PC-3 (cell line): ENCODE results near the gene NEK11. TPM values are rescaled to one million over a fixed set of nuclear protein-coding genes. Genes with fewer than 3 reads are reported as not detected.

Experiments
- ATAC-seq: fragments of 200-7000 bp; cut with Tn5 transposase; 2 replicates; pipeline ENCODE4 v1.9.1; 2020; ENCODE audit warnings: mild to moderate bottlenecking, moderate library complexity
- BruUV-seq: library from RNA; stranded (reverse); fragments of 400-500 nt; replicated peaks from 2 replicates; lab custom pipeline; 2021; lab: Mats Ljungman, UMichigan
- CTCF ChIA-PET: fragments of 300-600 bp; sonication (Branson Sonifier 250); formaldehyde crosslinking; loops from one replicate; lab custom pipeline; 2022; ENCODE audit warnings: antibody characterized with exemption; lab: Charles Lee
- POLR2A ChIA-PET: fragments of 300-600 bp; sonication (Branson Sonifier 250); formaldehyde crosslinking; loops from one replicate; lab custom pipeline; 2022; ENCODE audit warnings: antibody characterized with exemption; ENCODE audit not compliant: unreplicated experiment; lab: Charles Lee
- DNase-seq: peaks from one replicate; pipeline ENCODE4 v3.0.0-alpha.2; 2015
- H2AFZ ChIP-seq: fragments of 300-600 bp; sonication (generic); 2 replicates; pipeline ENCODE4 v1.6.0; 2016; ENCODE audit warnings: antibody characterized with exemption, low read length
- H3F3A ChIP-seq: fragments of 300-600 bp; sonication (generic); one replicate; pipeline ENCODE4 v1.6.0; 2017; ENCODE audit warnings: antibody characterized with exemption, low read length, control low read depth, mild to moderate bottlenecking; ENCODE audit not compliant: unreplicated experiment
- H3K27ac ChIP-seq: fragments of 300-600 bp; sonication (generic); 2 replicates; pipeline ENCODE4 v1.5.1; 2016; ENCODE audit warnings: mild to moderate bottlenecking, low read length
- H3K27me3 ChIP-seq: fragments of 300-600 bp; sonication (generic); 2 replicates; pipeline ENCODE4 v1.6.1; 2016; ENCODE audit warnings: low read length, mixed read lengths
- H3K36me3 ChIP-seq: fragments of 300-600 bp; sonication (generic); 2 replicates; pipeline ENCODE4 v1.6.1; 2016; ENCODE audit warnings: low read depth, mixed run types, low read length, mixed read lengths
- H3K4me1 ChIP-seq: fragments of 300-600 bp; sonication (generic); 2 replicates; pipeline ENCODE4 v1.5.1; 2016; ENCODE audit warnings: low read length; ENCODE audit not compliant: insufficient read depth
- H3K4me2 ChIP-seq: fragments of 300-600 bp; sonication (generic); 2 replicates; pipeline ENCODE4 v1.6.0; 2016; ENCODE audit warnings: low read length
- H3K4me3 ChIP-seq: fragments of 300-600 bp; sonication (generic); 2 replicates; pipeline ENCODE4 v1.5.1; 2016; ENCODE audit warnings: mild to moderate bottlenecking, low read length, mixed read lengths
- H3K79me2 ChIP-seq: fragments of 300-600 bp; sonication (generic); 2 replicates; pipeline ENCODE4 v1.6.1; 2017; ENCODE audit warnings: low read length, mixed read lengths
- H3K9ac ChIP-seq: fragments of 300-600 bp; sonication (generic); 2 replicates; pipeline ENCODE4 v1.6.0; 2016; ENCODE audit warnings: mild to moderate bottlenecking, low read length
- H3K9me2 ChIP-seq: fragments of 300-600 bp; sonication (generic); replicated peaks from 2 replicates; pipeline ENCODE4 v1.6.1; 2016; ENCODE audit warnings: mixed run types, low read length, mixed read lengths
- H3K9me3 ChIP-seq: fragments of 300-600 bp; sonication (generic); 2 replicates; pipeline ENCODE4 v1.6.1; 2016; ENCODE audit warnings: low read length, mixed read lengths
- H4K20me1 ChIP-seq: fragments of 300-600 bp; sonication (generic); 2 replicates; pipeline ENCODE4 v1.6.1; 2016; ENCODE audit warnings: low read length, mixed read lengths
- EZH2 ChIP-seq: fragments of 300-600 bp; sonication (generic); IDR thresholded peaks from one replicate; pipeline ENCODE4 v1.6.1; 2017; ENCODE audit warnings: antibody characterized with exemption, mild to moderate bottlenecking, low read length; ENCODE audit not compliant: unreplicated experiment
- EZH2phosphoT487 ChIP-seq: fragments of 300-600 bp; sonication (generic); IDR thresholded peaks from 2 replicates; pipeline ENCODE4 v1.6.1; 2018; ENCODE audit warnings: mild to moderate bottlenecking, antibody characterized with exemption, low read length, borderline replicate concordance
- intact Hi-C: fragments of 100-400 bp; cut with micrococcal nuclease; formaldehyde crosslinking; loops from 2 replicates; pipeline ENCODE4 v1.9.0; 2023
- total RNA-seq: library from RNA; depleted of rRNA; stranded (reverse); fragments of >200 nt; gene quantifications from 2 replicates; pipeline ENCODE4 v1.2.3, GENCODE V29; 2014
- TF ChIP-seq, protein P1 (sequence below): fragments of 300-600 bp; sonication (generic); conservative IDR thresholded peaks from 2 replicates; pipeline ENCODE4 v1.5.1; 2017; ENCODE audit warnings: antibody characterized with exemption, low read depth, mild to moderate bottlenecking, low read length

The NEK11 gene
- total RNA-seq, 1 experiment from 2014 or later, result 3.1 TPM

DNA sequence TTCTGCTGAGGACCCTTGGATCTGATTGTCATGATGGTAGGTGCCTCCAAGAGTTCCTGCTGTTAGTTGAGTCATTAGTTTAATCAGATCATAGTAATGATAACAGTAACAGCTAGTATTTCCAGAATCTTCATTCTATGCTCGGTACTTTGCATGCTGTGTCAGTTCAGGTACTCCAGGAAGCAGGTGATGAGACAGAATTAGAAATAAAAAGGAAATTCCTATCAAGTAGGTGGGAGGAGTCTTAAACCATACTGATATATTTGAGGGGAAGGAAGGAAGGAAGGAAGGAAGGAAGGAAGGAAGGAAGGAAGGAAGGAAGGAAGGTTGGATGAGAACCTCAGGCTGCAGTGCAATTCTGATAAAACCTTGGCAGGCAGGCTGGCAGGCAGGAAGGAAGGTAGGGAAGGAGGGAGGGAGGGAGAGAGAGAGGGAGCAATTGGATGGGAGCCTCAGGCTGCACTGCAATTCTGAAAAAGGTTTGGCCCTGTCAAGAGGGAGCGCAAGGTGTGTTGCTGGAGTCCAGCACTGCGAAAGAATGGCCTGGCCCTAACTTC lies 206.1 kb downstream of the NEK11 start:
- no peaks in the 10 kb centered on the region for H3K9me3 ChIP-seq
- no peaks in the 10 kb centered on the region for H3K4me1 ChIP-seq
- H3K79me2 ChIP-seq, result no peaks in the 10 kb centered on the region
- DNase-seq, result no peak
- ATAC-seq, result no peak
- H3K4me2 ChIP-seq, result no peak overlapping the region
- H3F3A ChIP-seq, result no peaks in the 10 kb centered on the region
- no peaks in the 10 kb centered on the region for H3K36me3 ChIP-seq
- POLR2A ChIA-PET, result no interaction called here
- no peak overlapping the region for H3K4me3 ChIP-seq
- BruUV-seq, result no TSS peak
- intact Hi-C loops, result loop anchor here (5.0 to 10.0 kb wide), 3 partner anchors 152 to 795 kb away; partner anchors contain the start of gene NUDT16
- CTCF ChIA-PET, result no interaction called here
- no peak overlapping the region for H3K27ac ChIP-seq
- no peaks in the 10 kb centered on the region for H4K20me1 ChIP-seq
- no peaks in the 10 kb centered on the region for H3K27me3 ChIP-seq
- H3K9ac ChIP-seq, result no peak overlapping the region
- H2AFZ ChIP-seq, result no peak overlapping the region
- TF ChIP-seq, protein P1, sequence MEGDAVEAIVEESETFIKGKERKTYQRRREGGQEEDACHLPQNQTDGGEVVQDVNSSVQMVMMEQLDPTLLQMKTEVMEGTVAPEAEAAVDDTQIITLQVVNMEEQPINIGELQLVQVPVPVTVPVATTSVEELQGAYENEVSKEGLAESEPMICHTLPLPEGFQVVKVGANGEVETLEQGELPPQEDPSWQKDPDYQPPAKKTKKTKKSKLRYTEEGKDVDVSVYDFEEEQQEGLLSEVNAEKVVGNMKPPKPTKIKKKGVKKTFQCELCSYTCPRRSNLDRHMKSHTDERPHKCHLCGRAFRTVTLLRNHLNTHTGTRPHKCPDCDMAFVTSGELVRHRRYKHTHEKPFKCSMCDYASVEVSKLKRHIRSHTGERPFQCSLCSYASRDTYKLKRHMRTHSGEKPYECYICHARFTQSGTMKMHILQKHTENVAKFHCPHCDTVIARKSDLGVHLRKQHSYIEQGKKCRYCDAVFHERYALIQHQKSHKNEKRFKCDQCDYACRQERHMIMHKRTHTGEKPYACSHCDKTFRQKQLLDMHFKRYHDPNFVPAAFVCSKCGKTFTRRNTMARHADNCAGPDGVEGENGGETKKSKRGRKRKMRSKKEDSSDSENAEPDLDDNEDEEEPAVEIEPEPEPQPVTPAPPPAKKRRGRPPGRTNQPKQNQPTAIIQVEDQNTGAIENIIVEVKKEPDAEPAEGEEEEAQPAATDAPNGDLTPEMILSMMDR, result no peak
- TF ChIP-seq EZH2, result no peak
- TF ChIP-seq EZH2phosphoT487, result no peak
- no peaks in the 10 kb centered on the region for H3K9me2 ChIP-seq

DNA sequence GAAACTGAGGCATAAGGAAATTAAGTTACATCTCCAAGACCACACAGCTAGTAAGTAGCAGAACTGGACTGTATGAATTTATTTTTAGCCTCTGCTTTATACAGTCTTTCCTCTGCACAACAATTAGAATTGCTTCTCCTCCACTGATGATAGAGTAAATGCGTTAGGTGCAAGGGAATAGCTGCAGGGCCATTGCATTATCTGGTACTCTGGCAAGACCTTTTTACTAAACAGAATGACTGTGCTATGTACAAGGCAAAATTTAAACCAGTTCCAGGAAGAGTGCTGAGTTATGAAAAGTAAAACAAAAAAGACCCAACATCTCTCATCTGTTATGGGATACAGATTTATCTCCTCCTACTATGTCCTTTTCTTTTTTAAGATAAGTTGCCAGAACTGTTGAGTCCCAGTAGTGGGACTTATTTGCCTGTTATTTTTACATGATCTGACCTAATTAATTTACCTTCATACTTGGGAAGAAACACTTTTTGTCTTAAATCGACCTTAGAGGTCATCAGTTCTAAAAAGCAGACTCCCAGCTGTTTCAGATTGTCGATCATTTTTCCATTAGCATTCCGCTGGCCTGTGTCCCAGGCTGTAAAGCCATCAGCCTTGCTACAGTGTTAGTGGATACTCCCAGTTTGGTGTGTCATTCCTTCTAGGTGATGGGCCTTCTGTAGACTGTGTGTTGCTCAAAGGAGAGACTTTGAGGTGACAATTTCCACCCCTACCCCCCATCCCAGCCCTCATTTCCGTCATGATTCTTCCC lies 207.4 kb downstream of the NEK11 start:
- no peaks in the 10 kb centered on the region for H3K27me3 ChIP-seq
- TF ChIP-seq EZH2 (no peak), EZH2phosphoT487 (no peak)
- TF ChIP-seq, protein P1, result no peak
- no peak for DNase-seq
- H2AFZ ChIP-seq, result no peak overlapping the region
- no peak overlapping the region for H3K4me3 ChIP-seq
- intact Hi-C loops, result loop anchor here (5.0 to 10.0 kb wide), 3 partner anchors 151 to 793 kb away; partner anchors contain the start of gene NUDT16
- no peaks in the 10 kb centered on the region for H3F3A ChIP-seq
- no TSS peak for BruUV-seq
- no peak overlapping the region for H3K4me2 ChIP-seq
- H3K36me3 ChIP-seq, result no peaks in the 10 kb centered on the region
- no peak overlapping the region for H3K27ac ChIP-seq
- ChIA-PET POLR2A (no interaction called here), CTCF (no interaction called here)
- H3K9ac ChIP-seq, result no peak overlapping the region
- no peaks in the 10 kb centered on the region for H3K9me3 ChIP-seq
- no peak for ATAC-seq
- H3K4me1 ChIP-seq, result no peaks in the 10 kb centered on the region
- H3K79me2 ChIP-seq, result no peaks in the 10 kb centered on the region
- no peaks in the 10 kb centered on the region for H4K20me1 ChIP-seq
- no peaks in the 10 kb centered on the region for H3K9me2 ChIP-seq

DNA sequence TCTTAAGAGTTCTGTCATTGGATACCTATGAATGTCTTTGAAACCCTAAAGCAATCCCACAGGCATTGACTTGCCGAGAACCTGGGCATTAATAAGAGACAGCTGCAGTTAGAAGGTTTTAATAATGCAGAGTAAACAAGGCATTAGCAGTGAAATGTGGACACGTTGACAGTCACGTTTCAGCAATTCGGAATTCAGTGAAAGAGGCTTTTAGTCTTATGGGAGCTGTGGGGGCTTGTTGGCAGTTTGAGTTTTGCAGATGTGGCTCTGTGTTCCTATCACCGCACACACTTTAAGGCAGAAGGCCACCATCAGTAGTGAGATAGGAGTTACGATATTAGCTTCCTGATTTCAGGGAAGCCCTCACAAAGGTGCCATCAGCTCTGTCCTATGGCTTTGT lies 209.7 kb downstream of the NEK11 start:
- no peaks in the 10 kb centered on the region for H3K79me2 ChIP-seq
- no peaks in the 10 kb centered on the region for H3K27me3 ChIP-seq
- BruUV-seq, result no TSS peak
- H3K36me3 ChIP-seq, result no peaks in the 10 kb centered on the region
- H3K4me3 ChIP-seq, result no peak overlapping the region
- TF ChIP-seq EZH2phosphoT487, result no peak
- no peak for TF ChIP-seq EZH2
- intact Hi-C loops, result loop anchor here (10.0 kb wide), 1 partner anchor 148 kb away; the partner anchor contains the start of gene NUDT16
- no peaks in the 10 kb centered on the region for H3F3A ChIP-seq
- no peaks in the 10 kb centered on the region for H3K9me3 ChIP-seq
- DNase-seq (no peak), ATAC-seq (no peak)
- H2AFZ ChIP-seq, result no peak overlapping the region
- POLR2A ChIA-PET, result no interaction called here
- H3K4me1 ChIP-seq, result no peaks in the 10 kb centered on the region
- CTCF ChIA-PET, result no interaction called here
- no peak overlapping the region for H3K9ac ChIP-seq
- H3K9me2 ChIP-seq, result no peaks in the 10 kb centered on the region
- no peak overlapping the region for H3K4me2 ChIP-seq
- H3K27ac ChIP-seq, result no peak overlapping the region
- no peaks in the 10 kb centered on the region for H4K20me1 ChIP-seq
